A172 (cell line): ENCODE results near the gene CYBA. TPM values are rescaled to one million over a fixed set of nuclear protein-coding genes. Genes with fewer than 3 reads are reported as not detected.
"Not testable (repeated sequence)": the region's sequence is repeated elsewhere in the genome, so short reads cannot be mapped to it uniquely, and the experiment has no call there.

Experiments
- DNase-seq: peaks from one replicate; pipeline ENCODE4 v3.0.0-alpha.2; 2015; ENCODE audit warnings: low spot score
- total RNA-seq: library from RNA; depleted of rRNA; stranded (reverse); fragments of >200 nt; shearing (Covaris generic); gene quantifications from 2 replicates; pipeline ENCODE4 v1.2.3, GENCODE V29; 2014

Gene CYBA
- total RNA-seq, 1 experiment from 2014 or later, result 0.19 TPM

- no peak for DNase-seq
These were observed 35.9 kb downstream of the CYBA start for GRCh38 chr16:88614818-88615580.

DNA sequence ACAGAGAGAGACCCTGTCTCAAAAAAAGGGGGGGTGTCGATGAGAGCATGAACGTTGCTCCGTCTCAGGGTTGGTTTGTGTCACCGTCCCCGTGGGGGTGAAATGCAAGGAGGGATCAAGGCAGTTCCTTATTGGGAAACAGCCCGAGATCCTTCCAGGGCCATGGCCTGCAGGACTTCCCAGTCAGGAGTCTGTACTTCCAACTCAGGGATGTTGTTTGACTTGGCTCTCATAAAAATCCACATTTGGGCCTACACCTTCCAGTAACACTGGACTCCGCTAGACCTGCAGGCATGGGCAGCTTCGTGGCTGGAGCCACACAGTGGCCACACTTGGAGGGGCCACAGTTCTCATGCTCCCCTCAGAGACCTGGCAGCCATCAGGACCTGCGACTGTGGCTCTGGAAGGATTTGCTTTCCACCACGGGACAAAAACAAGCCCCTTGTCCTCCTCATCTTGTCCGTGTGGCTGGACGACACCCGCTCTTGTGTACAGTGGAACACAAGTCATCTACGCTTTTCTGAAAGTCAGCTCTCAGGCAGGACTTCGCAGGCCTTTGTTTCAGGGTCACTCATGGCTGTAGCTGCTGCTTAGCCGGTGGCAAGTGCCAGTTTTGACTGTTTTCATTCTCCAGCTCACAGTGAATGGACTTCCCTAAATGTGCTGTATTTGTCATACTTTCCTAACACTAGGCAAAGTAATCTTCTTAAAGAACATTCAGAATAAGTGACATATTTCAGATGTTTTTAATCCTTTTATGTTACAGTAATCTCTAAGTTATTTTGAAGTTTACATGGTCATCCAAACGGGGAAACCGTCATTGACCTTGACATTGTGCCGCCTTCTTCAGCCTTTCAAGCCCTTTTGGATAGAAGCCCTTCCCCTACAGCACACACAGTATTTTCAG, 36.7 kb downstream of the CYBA start:
- no peak for DNase-seq

- DNase-seq, result no peak
These were observed 37.6 kb downstream of the CYBA start for GRCh38 chr16:88613293-88613692.

GRCh38 chr16:88610909-88611812, 39.7 kb downstream of the CYBA start:
- DNase-seq, result no peak

GRCh38 chr16:88610080-88610479, 40.8 kb downstream of the CYBA start:
- DNase-seq, result no peak

DNA sequence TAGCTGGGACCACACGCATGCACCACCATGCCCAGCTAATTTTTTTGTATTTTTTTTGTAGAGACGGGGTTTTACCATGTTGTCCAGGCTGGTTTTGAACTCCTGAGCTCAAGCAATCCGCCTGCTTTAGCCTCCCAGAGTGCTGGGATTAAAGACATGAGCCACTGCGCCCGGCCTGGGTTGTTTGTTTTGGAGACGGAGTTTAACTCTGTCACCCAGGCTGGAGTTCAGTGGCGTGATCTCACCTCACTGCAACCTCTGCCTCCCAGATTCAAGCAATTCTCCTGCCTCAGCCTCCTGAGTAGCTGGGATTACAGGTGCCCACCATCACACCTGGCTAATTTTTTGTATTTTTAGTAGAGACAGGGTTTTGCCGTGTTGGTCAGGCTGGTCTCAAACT, 41.4 kb downstream of the CYBA start:
- not testable (repeated sequence) for DNase-seq

GRCh38 chr16:88608076-88608475, 42.8 kb downstream of the CYBA start:
- no peak for DNase-seq

GRCh38 chr16:88606148-88606757, 44.6 kb downstream of the CYBA start:
- DNase-seq, result no peak

DNA sequence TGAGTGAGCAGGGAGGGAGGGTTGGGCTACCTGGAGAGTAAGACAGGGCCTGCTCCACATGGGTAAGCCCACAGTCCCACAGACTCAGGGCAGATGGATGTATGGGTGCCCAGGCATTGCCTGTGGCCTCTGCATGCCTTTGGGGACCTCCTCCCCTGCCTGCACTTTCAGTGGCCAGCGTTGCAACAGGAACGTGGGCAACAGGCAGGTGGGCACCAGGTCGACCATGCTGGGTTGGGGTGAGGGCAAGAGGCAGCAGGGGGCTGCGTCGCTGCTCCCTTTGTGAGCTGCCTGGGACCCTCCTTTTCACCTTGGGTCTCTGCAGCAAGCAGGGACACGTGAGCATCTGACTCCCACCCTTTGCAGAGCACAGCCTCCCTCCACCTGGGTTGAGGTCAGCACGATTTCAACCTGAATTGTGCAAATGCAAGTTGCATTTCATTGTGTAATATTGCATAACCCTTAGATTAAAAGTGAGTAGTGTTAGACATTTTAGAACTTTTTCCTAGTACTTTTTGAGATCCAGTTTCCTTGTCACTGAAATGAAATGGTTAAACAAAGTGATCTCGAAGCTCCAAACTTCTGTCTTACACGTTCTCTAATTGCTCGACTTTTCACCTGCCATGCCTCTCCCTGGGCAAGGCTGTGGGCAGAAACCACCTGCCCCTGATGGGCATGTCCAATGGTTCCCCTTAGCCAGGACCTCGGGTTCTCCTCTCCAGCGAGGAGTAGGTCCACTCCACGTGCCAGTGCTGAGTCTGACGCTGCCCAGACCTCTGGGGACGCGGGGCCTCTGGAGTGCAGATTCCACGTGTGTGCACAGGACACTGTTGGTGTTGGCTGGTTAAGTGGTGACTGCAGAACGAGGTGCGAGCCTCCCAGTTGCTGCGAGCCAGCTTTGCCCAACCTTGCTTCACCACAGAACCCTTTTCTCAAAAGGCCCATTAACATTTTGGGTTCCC, 45.4 kb downstream of the CYBA start:
- DNase-seq, result no peak

DNA sequence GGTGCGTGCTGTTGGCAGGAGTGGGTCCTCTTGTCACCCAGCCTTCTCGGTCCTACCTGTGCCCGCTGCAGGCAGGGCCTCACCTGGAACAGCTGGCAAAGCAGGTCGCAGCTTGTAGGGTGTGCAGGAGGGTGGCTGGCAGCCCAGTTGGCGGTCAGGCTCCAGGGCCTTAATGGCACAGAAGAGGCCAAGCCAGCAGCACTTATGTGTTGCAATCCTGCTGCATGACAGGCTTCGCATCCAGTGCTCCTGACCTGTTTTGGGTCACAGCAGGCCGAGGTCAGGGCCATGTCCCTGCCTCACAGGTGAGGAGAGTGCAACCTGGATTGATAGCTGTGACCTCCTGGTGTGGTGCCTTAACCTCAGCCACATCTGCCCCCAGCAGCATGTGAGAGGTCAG, 48.8 kb downstream of the CYBA start:
- no peak for DNase-seq

DNA sequence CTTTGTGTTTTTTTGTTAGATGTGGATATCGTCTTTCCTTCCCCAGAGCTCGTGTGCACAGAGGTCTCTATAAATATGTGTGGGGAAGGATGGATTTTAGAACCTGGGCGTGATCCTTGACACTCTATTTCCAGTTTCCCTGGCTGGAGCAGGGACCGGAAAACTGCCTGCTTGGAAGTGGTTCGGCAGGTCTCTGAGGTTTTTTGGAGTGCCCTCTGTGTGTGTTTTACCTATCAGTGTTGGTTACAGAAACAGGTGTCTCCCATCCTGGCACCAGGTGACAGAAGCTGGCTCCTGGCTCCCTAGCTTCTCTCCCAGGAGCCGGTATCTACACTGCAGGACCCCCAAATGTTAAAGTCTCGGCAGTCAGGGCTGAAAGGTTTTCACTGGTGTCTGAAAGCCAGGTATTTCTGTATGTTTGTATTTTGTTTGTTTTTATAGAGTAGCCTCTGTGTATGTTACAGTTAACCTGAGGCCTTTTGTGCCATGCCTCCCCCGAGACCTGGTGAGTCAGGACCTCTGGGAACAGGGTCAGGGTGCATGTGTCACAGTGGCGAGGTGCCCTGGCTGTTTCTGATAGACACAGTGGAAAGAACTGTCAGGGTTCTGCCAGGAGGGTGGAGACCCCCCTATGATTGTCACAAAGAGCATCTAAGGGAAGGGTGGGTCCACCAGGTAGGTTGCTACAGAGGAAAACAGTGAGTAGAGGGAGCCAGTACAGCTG, 49.4 kb downstream of the CYBA start:
- DNase-seq, result no peak

GRCh38 chr16:88600539-88600896, 50.3 kb downstream of the CYBA start:
- no peak for DNase-seq

DNA sequence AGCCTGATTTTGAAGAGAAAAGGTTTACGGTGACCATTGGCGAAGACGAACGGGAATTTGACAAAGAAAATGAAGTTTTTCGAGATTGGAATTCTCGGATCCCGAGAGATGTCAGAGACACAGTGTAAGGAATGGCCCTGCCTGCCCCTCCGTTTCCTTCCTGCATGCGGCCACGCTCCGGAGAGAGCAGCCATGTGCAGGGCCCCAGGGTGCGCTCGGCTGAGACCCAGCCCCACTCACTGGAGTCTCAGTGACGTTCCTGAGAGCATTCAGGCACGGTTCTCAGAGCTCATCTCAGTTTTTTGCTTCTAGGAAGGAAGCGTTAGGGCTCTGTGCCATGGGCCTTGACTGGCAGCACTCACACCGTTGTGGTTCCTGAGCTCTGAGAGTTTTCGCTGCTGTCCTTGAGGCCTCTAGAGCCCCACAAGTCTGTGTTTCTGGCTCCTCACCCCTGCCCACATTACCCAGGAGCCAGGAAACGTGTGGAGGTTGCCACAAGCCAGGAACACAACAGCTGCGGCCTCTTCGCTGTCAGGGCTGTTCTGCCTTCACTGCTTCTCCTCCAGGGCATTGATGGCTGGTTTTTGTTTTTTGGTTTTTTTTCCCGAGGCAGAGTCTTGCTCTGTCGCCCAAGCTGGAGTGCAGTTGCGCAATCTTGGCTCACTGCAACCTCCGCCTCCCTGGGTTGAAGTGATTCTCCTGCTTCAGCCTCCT, 50.9 kb downstream of the CYBA start:
- no peak for DNase-seq

- no peak for DNase-seq
These were observed 51.6 kb downstream of the CYBA start for GRCh38 chr16:88599092-88599733.

DNA sequence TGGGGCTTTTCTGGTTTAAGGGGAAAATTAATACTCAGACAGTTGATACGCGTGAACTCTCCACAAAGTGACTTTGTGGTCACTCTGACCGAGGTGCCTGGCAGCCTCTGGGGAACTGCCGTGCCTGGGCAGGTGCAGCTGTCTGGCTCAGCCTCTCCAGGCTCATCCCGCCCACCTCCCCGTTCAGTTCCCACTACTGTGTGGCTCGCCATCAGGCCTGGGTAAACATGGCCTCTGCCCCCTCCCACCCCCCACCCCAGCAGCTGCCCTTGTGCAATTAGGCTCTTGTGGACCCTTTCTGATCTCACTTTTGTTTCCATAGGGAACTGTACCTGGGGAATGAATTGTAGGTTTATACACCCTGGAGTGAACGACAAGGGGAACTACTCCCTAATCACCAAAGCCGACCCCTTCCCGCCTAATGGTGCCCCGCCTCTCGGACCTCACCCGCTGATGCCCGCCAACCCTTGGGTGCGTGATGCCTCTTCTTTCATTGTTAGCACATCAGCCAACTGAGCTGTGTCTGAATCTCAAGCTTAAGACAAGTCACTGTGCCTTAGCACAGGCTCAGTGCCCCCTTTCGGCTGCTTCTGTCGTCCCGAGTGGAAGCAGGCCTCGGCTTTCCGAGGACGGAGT, 52.9 kb downstream of the CYBA start:
- no peak for DNase-seq

DNA sequence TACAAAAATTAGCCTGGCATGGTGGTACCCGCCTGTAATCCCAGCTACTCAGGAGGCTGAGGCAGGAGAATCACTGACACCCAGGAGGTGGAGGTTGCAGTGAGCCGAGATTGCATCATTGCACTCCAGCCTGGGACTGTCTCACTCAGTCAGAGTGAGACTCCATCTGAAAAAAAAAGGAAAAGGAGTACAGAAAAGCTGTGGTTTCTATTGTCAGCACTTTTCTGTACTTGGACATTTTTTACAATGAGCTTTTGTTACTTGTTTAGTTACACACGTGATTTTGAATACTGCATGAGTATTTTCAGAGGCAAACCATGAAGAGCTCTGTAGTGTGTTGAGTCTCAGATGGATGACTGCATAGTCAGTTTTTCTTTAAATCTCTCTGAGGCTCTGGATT, 54.4 kb downstream of the CYBA start:
- no peak for DNase-seq

DNA sequence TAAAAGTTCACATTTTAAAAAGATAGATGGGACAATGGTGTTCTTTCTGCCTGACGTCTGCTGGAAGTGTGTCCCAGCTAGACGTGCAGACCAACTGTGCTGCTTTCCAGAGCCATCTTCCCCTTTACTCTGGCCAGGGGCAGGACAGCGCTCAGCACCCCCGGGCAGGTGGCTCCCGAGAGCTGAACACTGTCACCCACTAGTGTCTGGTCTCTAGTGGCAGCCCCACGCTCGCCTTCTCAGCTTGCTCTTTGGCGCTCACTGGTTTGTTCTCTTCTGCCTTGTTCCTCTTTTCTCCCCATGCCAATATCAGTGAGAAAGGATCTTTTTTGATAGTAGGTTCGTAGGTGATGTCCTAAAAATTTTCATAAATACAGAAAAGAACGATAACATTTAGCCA, 54.9 kb downstream of the CYBA start:
- no peak for DNase-seq

DNA sequence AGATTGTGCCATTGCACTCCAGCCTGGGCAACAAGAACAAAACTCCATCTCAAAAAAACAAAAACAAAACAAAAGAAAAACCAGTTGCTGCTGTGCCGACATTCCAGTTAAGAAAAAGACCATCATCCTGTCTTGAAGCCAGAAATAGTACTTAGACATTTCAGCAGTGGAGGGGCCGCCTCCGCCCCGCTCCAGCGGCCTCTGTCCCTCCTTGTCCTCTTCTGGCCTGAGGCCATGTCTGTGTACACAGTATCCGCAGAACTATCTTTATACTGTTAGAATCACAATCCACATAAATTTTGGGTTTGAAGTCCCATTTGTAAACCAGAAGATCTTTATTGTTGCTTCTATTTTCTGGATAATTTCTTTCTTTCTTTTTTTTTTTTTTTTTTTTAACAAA, 55.8 kb downstream of the CYBA start:
- no peak for DNase-seq
